GM12878 (cell line): ENCODE results near the gene IPCEF1. TPM values are rescaled to one million over a fixed set of nuclear protein-coding genes. Genes with fewer than 3 reads are reported as not detected.

Experiments used
- ATAC-seq: fragments of 200-7000 bp; cut with Tn5 transposase; 3 replicates; pipeline ENCODE4 v1.9.1; 2020; ENCODE audit warnings: mild to moderate bottlenecking, moderate library complexity
- BruUV-seq: library from RNA; stranded (reverse); fragments of 400-500 nt; replicated peaks from 2 replicates; lab custom pipeline; 2021; lab: Mats Ljungman, UMichigan
- CTCF ChIA-PET: fragments of 300-600 bp; sonication (Branson Sonifier 250); formaldehyde crosslinking; extraction: SDS; loops from one replicate; lab custom pipeline; 2021; ENCODE audit warnings: inconsistent platforms; lab: Yijun Ruan, JAX
- POLR2A ChIA-PET: fragments of 350-600 bp; formaldehyde crosslinking; extraction: SDS; loops from one replicate; lab custom pipeline; 2021; ENCODE audit warnings: inconsistent platforms; lab: Charles Lee
- RAD21 ChIA-PET: fragments of 300-600 bp; sonication (Branson Sonifier 250); formaldehyde crosslinking; loops from one replicate; lab custom pipeline; 2023; ENCODE audit warnings: antibody characterized with exemption; ENCODE audit not compliant: unreplicated experiment; lab: Charles Lee
- SMC1A ChIA-PET: fragments of 300-600 bp; sonication (Branson Sonifier 250); formaldehyde crosslinking; loops from one replicate; lab custom pipeline; 2023; ENCODE audit not compliant: unreplicated experiment, uncharacterized antibody; lab: Charles Lee
- DNase-seq: peaks from one replicate; pipeline ENCODE4 v3.0.0-alpha.2; 2011; ENCODE audit warnings: low read depth, low spot score
- FAIRE-seq: peaks from 3 replicates; lab custom pipeline; 2011; peaks lifted over from hg19 to GRCh38; lab: Jason Lieb, UNC
- H2AFZ ChIP-seq: 2 replicates; pipeline ENCODE4 v1.6.0; 2011; ENCODE audit warnings: low read depth, low read length, control low read depth; ENCODE audit not compliant: control insufficient read depth
- H3K27ac ChIP-seq: 2 replicates; pipeline ENCODE4 v1.5.1; 2011; ENCODE audit warnings: control low read depth; ENCODE audit not compliant: control insufficient read depth, insufficient read depth
- H3K27me3 ChIP-seq, 2 experiments: replicated peaks in 1 of 2; 2 replicates each; pipeline versions ENCODE4 v1.6.0 to v1.6.1; 2011; ENCODE audit warnings: low read length in 1 of 2; ENCODE audit not compliant: control insufficient read depth in 2 of 2, insufficient read depth in 2 of 2
- H3K36me3 ChIP-seq, 2 experiments: 2 replicates each; pipeline ENCODE4 v1.5.1; 2011; ENCODE audit warnings: low read length in 1 of 2; ENCODE audit not compliant: control insufficient read depth in 2 of 2, insufficient read depth in 2 of 2
- H3K4me1 ChIP-seq: 2 replicates; pipeline ENCODE4 v1.6.1; 2011; ENCODE audit warnings: mild to moderate bottlenecking, low read length, moderate library complexity, mixed read lengths; ENCODE audit not compliant: control insufficient read depth, insufficient read depth
- H3K4me2 ChIP-seq: 2 replicates; pipeline ENCODE4 v1.6.0; 2011; ENCODE audit warnings: control low read depth; ENCODE audit not compliant: control insufficient read depth, insufficient read depth
- H3K4me3 ChIP-seq: fragments of 200-600 bp; sonication (generic); 2 replicates; pipeline ENCODE4 v1.5.1; 2016
- H3K79me2 ChIP-seq: 2 replicates; pipeline ENCODE4 v1.6.0; 2011; ENCODE audit warnings: low read length; ENCODE audit not compliant: control insufficient read depth, insufficient read depth
- H3K9ac ChIP-seq: 2 replicates; pipeline ENCODE4 v1.8.0; 2011; ENCODE audit warnings: low read length, control low read depth, mixed read lengths; ENCODE audit not compliant: control insufficient read depth, insufficient read depth
- H3K9me3 ChIP-seq: replicated peaks from 3 replicates; pipeline ENCODE4 v1.5.1; 2011; ENCODE audit warnings: mild to moderate bottlenecking, low read length; ENCODE audit not compliant: control insufficient read depth, insufficient read depth
- H4K20me1 ChIP-seq: 2 replicates; pipeline ENCODE4 v1.6.0; 2011; ENCODE audit not compliant: control insufficient read depth, insufficient read depth
- CREM ChIP-seq: IDR thresholded peaks from 2 replicates; pipeline ENCODE4 v1.6.1; 2014; ENCODE audit warnings: antibody characterized with exemption, low read depth
- IKZF1 ChIP-seq: fragments of 450-650 bp; conservative IDR thresholded peaks from 2 replicates; pipeline ENCODE4 v1.6.1; 2017; ENCODE audit warnings: antibody characterized with exemption, mild to moderate bottlenecking
- IRF4 ChIP-seq: IDR thresholded peaks from 2 replicates; pipeline ENCODE4 v1.6.1; 2011; ENCODE audit warnings: low read depth, low read length
- KAT2A ChIP-seq: conservative IDR thresholded peaks from 2 replicates; pipeline ENCODE4 v1.6.1; 2011; ENCODE audit warnings: low read depth, low read length; ENCODE audit not compliant: control insufficient read depth
- NFXL1 ChIP-seq: fragments of 450-650 bp; IDR thresholded peaks from 2 replicates; pipeline ENCODE4 v1.6.1; 2017; ENCODE audit warnings: antibody characterized with exemption, mild to moderate bottlenecking, borderline replicate concordance
- NR2C1 ChIP-seq: fragments of 450-650 bp; IDR thresholded peaks from 2 replicates; pipeline ENCODE4 v1.6.1; 2017; ENCODE audit warnings: antibody characterized with exemption, mild to moderate bottlenecking, moderate library complexity
- RELB ChIP-seq: fragments of 450-650 bp; IDR thresholded peaks from 2 replicates; pipeline ENCODE4 v1.6.1; 2017; ENCODE audit warnings: low read depth, mild to moderate bottlenecking, moderate library complexity
- SKIL ChIP-seq: fragments of 450-650 bp; IDR thresholded peaks from 2 replicates; pipeline ENCODE4 v1.6.1; 2017; ENCODE audit warnings: mild to moderate bottlenecking, low read depth, inconsistent platforms; ENCODE audit not compliant: poor library complexity, severe bottlenecking
- SRF ChIP-seq, 2 experiments: IDR thresholded peaks; 2 replicates each; pipeline ENCODE4 v1.6.1; 2011; ENCODE audit warnings: low read depth in 2 of 2, low read length in 2 of 2, mild to moderate bottlenecking in 1 of 2, moderate library complexity in 1 of 2
- TAF1 ChIP-seq: IDR thresholded peaks from 2 replicates; pipeline ENCODE4 v1.6.1; 2011; ENCODE audit warnings: mild to moderate bottlenecking, low read depth, low read length, borderline replicate concordance
- USF2 ChIP-seq: IDR thresholded peaks from 2 replicates; pipeline ENCODE4 v1.6.1; 2011; ENCODE audit warnings: low read depth, low read length, improper control_type of control experiment, borderline replicate concordance
- ZZZ3 ChIP-seq: IDR thresholded peaks from 2 replicates; pipeline ENCODE4 v1.6.1; 2011; ENCODE audit warnings: low read depth; ENCODE audit not compliant: control insufficient read depth, insufficient read length
- WGBS: methylation state at CpG from one replicate; pipeline ENCODE4 v1.1.6; 2016; ENCODE audit warnings: low lambda C conversion rate; ENCODE audit not compliant: insufficient replicate concordance, insufficient coverage; ENCODE audit errors: missing lambda C conversion rate; 5-methylcytosine and 5-hydroxymethylcytosine counted together
- in situ Hi-C: fragments of 300-500 bp; cut with MboI; formaldehyde crosslinking; loops from 9 replicates; pipeline ENCODE4 v1.14.3; 2018; ENCODE audit warnings: mixed read lengths
- intact Hi-C: fragments of 100-400 bp; cut with micrococcal nuclease; formaldehyde crosslinking; loops from one replicate; pipeline ENCODE4 v1.14.2; 2022; ENCODE audit not compliant: unreplicated experiment
- polyA plus RNA-seq, 11 experiments: library from polyadenylated mRNA; depleted of rRNA in 4 of 11; unstranded in 6 of 11; stranded (reverse) in 5 of 11; fragments of >200 nt; fragmentation: Nextera tagmentation in 4 of 11; fragmentation: Illumina TruSeq in 1 of 11; extraction: Ambion mirVana in 4 of 11; extraction: Trizol in 1 of 11; gene quantifications; 1 replicate in 1 of 11; 2 replicates in 10 of 11; pipeline versions ENCODE4 v1.2.1 to v1.2.3, GENCODE V29; 2011 to 2016; ENCODE audit warnings: inconsistent platforms in 2 of 11, missing spikeins in 2 of 11, low read depth in 1 of 11
- total RNA-seq, 4 experiments: library from RNA; depleted of rRNA in 3 of 4; stranded (reverse); fragments of >200 nt in 3 of 4; fragmentation: Illumina TruSeq in 1 of 4; extraction: Trizol in 1 of 4; gene quantifications; 2 replicates each; pipeline versions ENCODE4 v1.2.1 to v1.2.3, GENCODE V29; 2013 to 2021

The IPCEF1 gene
- total and polyA plus RNA-seq, 10 of the 15 experiments (the other 5 are each of a cell fraction or from before 2014, with no cell fraction given): 1.3 to 137 (median 4.2) TPM

GRCh38 chr6:154395878-154396277 is 39.3 kb upstream of the IPCEF1 start:
- H3K9ac ChIP-seq: no peak overlapping the region
- in situ Hi-C loops (no loop called here), intact Hi-C loops (no loop called here)
- BruUV-seq: no TSS peak
- POLR2A ChIA-PET: no interaction called here
- H3K4me2 ChIP-seq: no peak overlapping the region
- H3K4me3 ChIP-seq: no peak overlapping the region
- no peak overlapping the region for H2AFZ ChIP-seq
- SMC1A ChIA-PET: no interaction called here
- TF ChIP-seq CREM: no peak
- TF ChIP-seq RELB: no peak
- no peak overlapping the region for H3K27ac ChIP-seq
- no peaks in the 10 kb centered on the region for H3K9me3 ChIP-seq
- DNase-seq (no peak), ATAC-seq (no peak), FAIRE-seq (no peak)
- H3K27me3 ChIP-seq: peaks cover 0 to 2% of the 10 kb centered on the region in 2 experiments; a peak in 1 of 4 replicates
- no peaks in the 10 kb centered on the region for H3K4me1 ChIP-seq
- RAD21 ChIA-PET: no interaction called here
- 36% methylated on average over 6 of the region's 6 CpGs for WGBS
- no peaks in the 10 kb centered on the region for H3K79me2 ChIP-seq
- CTCF ChIA-PET: no interaction called here
- H4K20me1 ChIP-seq: no peaks in the 10 kb centered on the region
- no peaks in the 10 kb centered on the region for H3K36me3 ChIP-seq

GRCh38 chr6:154395316-154395715 is 38.7 kb upstream of the IPCEF1 start:
- CTCF ChIA-PET: no interaction called here
- ATAC-seq (no peak), FAIRE-seq (no peak), DNase-seq (no peak)
- in situ Hi-C loops: no loop called here
- Histone ChIP-seq H3K27me3 (peaks cover 0 to 2% of the 10 kb centered on the region in 2 experiments; a peak in 1 of 4 replicates), H3K4me1 (no peaks in the 10 kb centered on the region), H3K9ac (no peak overlapping the region), H3K27ac (no peak overlapping the region), H3K4me3 (no peak overlapping the region), H3K4me2 (no peak overlapping the region), H3K79me2 (no peaks in the 10 kb centered on the region), H2AFZ (no peak overlapping the region), H3K9me3 (no peaks in the 10 kb centered on the region), H3K36me3 (no peaks in the 10 kb centered on the region), H4K20me1 (no peaks in the 10 kb centered on the region)
- intact Hi-C loops: no loop called here
- POLR2A ChIA-PET: no interaction called here
- SMC1A ChIA-PET: no interaction called here
- BruUV-seq: no TSS peak
- RAD21 ChIA-PET: no interaction called here
- no peak for TF ChIP-seq USF2
- no peak for TF ChIP-seq NFXL1
- TF ChIP-seq SKIL: no peak
- TF ChIP-seq IRF4: no peak
- TF ChIP-seq ZZZ3: no peak
- TF ChIP-seq TAF1: no peak
- TF ChIP-seq NR2C1: no peak
- TF ChIP-seq SRF (IDR thresholded peaks at IDR 0.05; ENCODE audit: low read depth in 2 of 2, low read length in 2 of 2): no peak
- no peak for TF ChIP-seq IKZF1
- TF ChIP-seq KAT2A: no peak
